Activated T-cell treated with anti-CD3 and anti-CD28 coated beads, Interleukin-2, amount 50 U/mL, for 48 hours (primary cell): ENCODE results near the gene GPR156.
"Not testable (repeated sequence)": the region's sequence is repeated elsewhere in the genome, so short reads cannot be mapped to it uniquely, and the experiment has no call there.

ENCODE experiments used
- DNase-seq, 2 experiments: peaks; one replicate each; pipeline ENCODE4 v3.0.0-alpha.2; 2020

The GPR156 gene

GRCh38 chr3:120284747-120285507 is at the start of gene GPR156:
TSS of gene GPR156 (minus strand) at chr3:120285222. CDS start at chr3:120244098, 41,124 bp downstream.
- DNase-seq: no peak

- no peak for DNase-seq
Observed at GRCh38 chr3:120332646-120333045, 47.6 kb upstream of the GPR156 start.

GRCh38 chr3:120331076-120331475 is 46.1 kb upstream of the GPR156 start:
- DNase-seq: no peak

GRCh38 chr3:120326784-120327183 is 41.8 kb upstream of the GPR156 start:
- DNase-seq: no peak

- DNase-seq: no peak
Observed at GRCh38 chr3:120324190-120324589, 39.2 kb upstream of the GPR156 start.

- peak in 1 of 2 experiments; percentile 35 for DNase-seq
Observed at GRCh38 chr3:120323761-120324160, 38.7 kb upstream of the GPR156 start.

GRCh38 chr3:120311863-120312794 is 27.1 kb upstream of the GPR156 start:
- DNase-seq: no peak

- no peak for DNase-seq
Observed at GRCh38 chr3:120306519-120307455, 21.8 kb upstream of the GPR156 start.

GRCh38 chr3:120304616-120305015 is 19.6 kb upstream of the GPR156 start:
- DNase-seq: no peak

GRCh38 chr3:120302361-120302760 is 17.3 kb upstream of the GPR156 start:
- no peak for DNase-seq

GRCh38 chr3:120300971-120301370 is 15.9 kb upstream of the GPR156 start:
- no peak for DNase-seq

- no peak for DNase-seq
Observed at GRCh38 chr3:120299403-120299802, 14.4 kb upstream of the GPR156 start.

GRCh38 chr3:120298996-120299395 is 14.0 kb upstream of the GPR156 start:
- DNase-seq: no peak

GRCh38 chr3:120291552-120291951 is 6.5 kb upstream of the GPR156 start:
- DNase-seq: not testable (repeated sequence)

- no peak for DNase-seq
Observed at GRCh38 chr3:120289636-120290035, 4.6 kb upstream of the GPR156 start.

GRCh38 chr3:120286465-120286864 is 1.4 kb upstream of the GPR156 start:
- DNase-seq: no peak

- DNase-seq: no peak
Observed at GRCh38 chr3:120285508-120285841, 453 bp upstream of the GPR156 start.

- DNase-seq: no peak
Observed at GRCh38 chr3:120281261-120281660, 3.8 kb downstream of the GPR156 start.

GRCh38 chr3:120280566-120280965 is 4.5 kb downstream of the GPR156 start:
- no peak for DNase-seq

GRCh38 chr3:120280026-120280425 is 5.0 kb downstream of the GPR156 start:
- no peak for DNase-seq

GRCh38 chr3:120276767-120277166 is 8.3 kb downstream of the GPR156 start:
- no peak for DNase-seq

- DNase-seq: no peak
Observed at GRCh38 chr3:120275618-120276017, 9.4 kb downstream of the GPR156 start.

GRCh38 chr3:120274739-120275167 is 10.3 kb downstream of the GPR156 start:
- DNase-seq: no peak
